Stimulated activated CD4-positive, alpha-beta T cell treated with anti-CD3 and anti-CD28 coated beads, TNF-alpha, amount 100 ng/mL, for 24 hours (primary cell): ENCODE data around the gene OGFOD2.
A peak's percentile ranks its signal among the peaks of the same experiment; 100 is the strongest.
"Not testable (repeated sequence)": the region's sequence is repeated elsewhere in the genome, so short reads cannot be mapped to it uniquely, and the experiment has no call there.

ENCODE experiments used
- DNase-seq, 3 experiments: peaks; one replicate each; pipeline ENCODE4 v3.0.0-alpha.2; 2020; ENCODE audit warnings: low read depth in 3 of 3

OGFOD2 gene

GRCh38 chr12:122974892-122975789 lies at the start of gene OGFOD2:
OGFOD2 (plus strand) TSS chr12:122975244; CDS start chr12:122975252, 8 bp downstream.
- peak; percentile 82 to 92 (median 89) for DNase-seq

DNA sequence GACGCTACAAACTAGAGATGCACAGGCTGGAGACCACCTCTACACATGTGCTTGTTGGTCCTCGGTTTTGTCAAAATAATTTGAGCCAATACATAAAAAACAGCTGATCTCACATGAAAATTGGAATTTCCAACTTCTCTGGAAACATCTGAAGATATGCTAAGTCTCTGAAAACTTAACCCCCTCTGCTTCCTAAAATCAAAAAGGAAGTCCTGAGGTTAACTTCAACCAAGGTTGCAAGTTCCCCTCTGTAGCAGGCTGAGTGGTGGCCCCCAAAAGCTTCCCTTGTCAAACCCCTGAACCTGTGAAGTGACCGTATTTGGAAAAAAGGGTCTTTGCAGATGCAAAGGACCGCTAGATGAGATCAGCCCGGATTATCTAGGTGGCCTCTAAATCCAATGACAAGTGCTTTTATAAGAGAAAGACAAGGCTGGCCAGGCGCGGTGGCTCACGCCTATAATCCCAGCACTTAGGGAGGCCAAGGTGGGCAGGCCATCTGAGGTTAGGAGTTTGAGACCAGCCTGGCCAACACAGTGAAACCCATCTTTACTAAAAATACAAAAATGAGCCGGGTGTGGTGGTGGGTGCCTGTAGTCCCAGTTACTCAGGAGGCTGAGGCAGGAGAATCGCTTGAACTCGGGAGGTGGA lies 47.2 kb upstream of the OGFOD2 start:
- DNase-seq, result no peak

DNA sequence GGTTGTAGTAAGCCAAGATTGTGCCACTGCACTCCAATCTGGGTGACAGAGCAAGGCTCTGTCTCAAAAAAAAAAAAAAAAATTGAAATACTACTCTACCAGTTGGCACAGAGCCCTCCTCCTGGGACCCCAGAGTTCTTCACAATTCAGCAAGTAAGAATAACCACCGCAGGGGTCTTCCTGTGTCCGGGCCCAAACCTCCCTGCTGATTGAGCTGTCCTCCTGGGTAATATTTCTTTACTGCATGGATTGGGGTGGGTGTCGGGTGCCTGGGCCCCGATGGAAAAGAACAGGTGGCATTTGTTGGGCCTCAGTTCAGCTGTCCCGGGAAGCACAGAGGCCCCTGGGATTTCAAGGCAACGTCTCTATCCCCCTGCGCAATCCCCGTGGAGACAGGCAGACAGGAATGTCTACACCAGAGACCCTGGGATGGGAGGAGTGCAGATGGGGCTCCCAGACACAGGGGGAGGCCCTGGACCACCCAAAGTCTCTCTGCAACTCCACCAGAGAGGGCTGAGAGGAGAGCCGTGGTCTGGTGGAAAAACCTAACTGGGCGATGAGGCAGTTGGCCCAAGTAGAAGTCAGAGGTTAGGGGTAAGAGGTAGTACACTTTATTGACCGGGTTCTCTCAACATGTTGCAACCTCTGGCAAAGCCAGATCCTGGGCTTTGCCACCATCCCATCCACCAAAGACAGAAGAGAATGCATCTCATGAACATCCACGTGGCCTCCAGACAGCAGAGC lies 46.5 kb upstream of the OGFOD2 start:
- no peak for DNase-seq

GRCh38 chr12:122929148-122929538 lies 45.9 kb upstream of the OGFOD2 start:
- DNase-seq, result no peak

GRCh38 chr12:122929812-122930211 lies 45.2 kb upstream of the OGFOD2 start:
- DNase-seq, result no peak

DNA sequence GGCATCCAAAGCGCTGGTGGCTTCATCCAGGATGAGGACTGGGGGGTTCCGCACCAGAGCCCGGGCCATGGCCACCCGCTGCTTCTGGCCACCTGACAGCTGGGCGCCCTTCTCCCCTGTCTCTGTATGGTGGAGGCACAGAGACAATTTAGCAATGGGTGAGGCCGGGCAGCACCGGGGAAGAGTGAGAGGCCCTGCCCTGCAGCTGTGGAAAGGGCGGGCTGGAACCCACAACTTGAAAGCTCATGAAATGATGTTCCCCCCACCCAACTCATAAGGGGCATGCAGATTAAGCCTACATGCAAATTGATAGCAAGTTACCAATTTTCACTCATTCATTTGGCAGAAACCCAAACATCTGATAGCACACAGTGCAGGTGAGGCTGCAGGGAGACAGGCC lies 42.8 kb upstream of the OGFOD2 start:
- no peak for DNase-seq

DNA sequence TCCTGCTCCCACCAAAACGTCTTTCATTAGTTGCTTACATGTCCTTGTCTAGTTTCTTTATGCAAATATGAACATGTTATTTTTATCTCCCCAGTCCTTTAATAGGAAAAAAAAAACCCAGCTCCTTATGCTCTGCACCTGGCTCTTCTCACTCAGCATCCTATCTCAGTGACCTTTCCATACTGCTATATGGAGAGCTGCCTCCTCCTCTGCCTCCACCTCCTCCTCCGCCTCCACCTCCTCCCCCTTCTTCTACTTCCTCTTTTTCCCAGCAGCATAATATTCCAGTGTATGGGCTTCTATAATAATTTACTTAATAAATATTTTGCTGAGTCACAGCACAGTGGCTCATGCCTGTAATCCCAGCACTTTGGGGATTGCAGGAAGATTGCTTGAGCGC lies 40.3 kb upstream of the OGFOD2 start:
- no peak for DNase-seq

- no peak for DNase-seq
Observed at GRCh38 chr12:122935318-122935717, 39.7 kb upstream of the OGFOD2 start.

- no peak for DNase-seq
Observed at GRCh38 chr12:122937622-122938091, 37.4 kb upstream of the OGFOD2 start.

DNA sequence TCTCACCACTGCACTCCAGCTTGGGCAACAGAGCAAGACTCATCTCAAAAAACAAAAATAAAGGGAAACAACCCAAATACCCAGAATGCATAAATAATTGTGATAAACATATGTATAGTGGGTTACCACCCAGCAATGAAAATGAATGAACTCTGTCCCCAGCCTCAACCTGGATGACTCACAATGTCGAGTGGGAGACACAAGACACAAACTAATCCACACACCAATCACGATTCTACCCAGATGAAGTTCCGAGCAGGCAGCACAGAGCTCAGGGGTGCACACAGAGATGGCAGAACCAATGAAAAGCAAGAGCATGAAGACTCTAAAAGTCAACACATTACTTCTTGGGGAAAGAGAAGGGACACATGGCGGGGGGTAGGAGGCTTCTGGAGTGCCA lies 35.9 kb upstream of the OGFOD2 start:
- no peak for DNase-seq

- DNase-seq, result not testable (repeated sequence)
Observed at GRCh38 chr12:122941351-122941750, 33.7 kb upstream of the OGFOD2 start.

- no peak for DNase-seq
Observed at GRCh38 chr12:122942637-122943036, 32.4 kb upstream of the OGFOD2 start.

GRCh38 chr12:122943196-122943595 lies 31.8 kb upstream of the OGFOD2 start:
- no peak for DNase-seq

GRCh38 chr12:122944605-122945592 lies 30.1 kb upstream of the OGFOD2 start:
- no peak for DNase-seq

DNA sequence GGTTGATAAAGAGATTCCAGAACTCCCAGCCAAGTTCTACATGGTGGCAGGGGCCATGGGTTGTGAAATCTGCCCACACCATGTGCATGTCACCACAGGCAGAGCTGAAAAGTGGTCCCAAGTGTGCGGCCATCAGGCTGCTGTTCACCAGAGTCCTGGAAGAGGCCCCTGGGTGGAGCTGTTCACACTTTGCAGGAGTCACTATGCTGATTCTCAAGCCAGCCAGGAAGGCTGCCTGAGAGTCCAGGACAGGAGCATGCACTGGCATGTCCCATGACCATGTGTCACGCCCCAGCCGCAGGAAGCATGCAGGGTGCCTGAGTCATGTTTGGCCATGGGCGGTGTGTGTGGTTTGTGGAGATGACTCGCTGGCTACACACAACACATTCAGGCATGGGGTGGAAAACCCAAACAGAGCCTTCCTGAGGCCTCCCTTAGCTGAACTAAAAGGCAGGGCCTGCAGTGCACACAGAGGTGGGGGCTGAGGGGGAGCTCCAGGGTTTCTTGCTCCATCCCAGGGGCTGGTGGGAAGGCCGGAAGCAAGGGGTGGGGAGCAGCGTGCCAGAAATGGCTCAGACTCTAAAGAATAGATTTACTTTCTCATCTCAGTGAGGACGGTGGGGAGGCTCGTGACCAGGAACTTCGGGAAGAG lies 28.2 kb upstream of the OGFOD2 start:
- peak; percentile 69 to 87 (median 72) for DNase-seq

GRCh38 chr12:122947352-122947792 lies 27.7 kb upstream of the OGFOD2 start:
- DNase-seq, result no peak

DNA sequence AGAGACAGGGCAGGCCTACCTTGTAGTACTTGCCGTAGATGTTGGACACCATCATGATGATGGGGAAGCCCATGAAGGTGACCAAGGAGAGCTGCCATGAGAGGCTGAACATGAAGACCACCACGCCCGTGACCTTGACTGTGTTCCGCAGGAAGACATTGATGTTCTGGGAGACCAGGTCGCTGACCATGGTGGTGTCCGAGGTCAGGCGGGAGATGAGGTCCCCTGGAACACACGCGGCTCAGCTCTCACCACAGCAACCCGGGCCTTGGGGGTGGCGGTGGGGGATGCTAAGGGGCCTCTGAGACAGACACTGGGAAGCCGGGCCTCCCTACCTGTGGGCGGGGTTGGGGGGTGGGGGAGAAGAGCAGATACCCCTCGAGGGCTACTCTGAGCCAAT lies 26.4 kb upstream of the OGFOD2 start:
- no peak for DNase-seq

- no peak for DNase-seq
Observed at GRCh38 chr12:122949405-122949804, 25.6 kb upstream of the OGFOD2 start.

DNA sequence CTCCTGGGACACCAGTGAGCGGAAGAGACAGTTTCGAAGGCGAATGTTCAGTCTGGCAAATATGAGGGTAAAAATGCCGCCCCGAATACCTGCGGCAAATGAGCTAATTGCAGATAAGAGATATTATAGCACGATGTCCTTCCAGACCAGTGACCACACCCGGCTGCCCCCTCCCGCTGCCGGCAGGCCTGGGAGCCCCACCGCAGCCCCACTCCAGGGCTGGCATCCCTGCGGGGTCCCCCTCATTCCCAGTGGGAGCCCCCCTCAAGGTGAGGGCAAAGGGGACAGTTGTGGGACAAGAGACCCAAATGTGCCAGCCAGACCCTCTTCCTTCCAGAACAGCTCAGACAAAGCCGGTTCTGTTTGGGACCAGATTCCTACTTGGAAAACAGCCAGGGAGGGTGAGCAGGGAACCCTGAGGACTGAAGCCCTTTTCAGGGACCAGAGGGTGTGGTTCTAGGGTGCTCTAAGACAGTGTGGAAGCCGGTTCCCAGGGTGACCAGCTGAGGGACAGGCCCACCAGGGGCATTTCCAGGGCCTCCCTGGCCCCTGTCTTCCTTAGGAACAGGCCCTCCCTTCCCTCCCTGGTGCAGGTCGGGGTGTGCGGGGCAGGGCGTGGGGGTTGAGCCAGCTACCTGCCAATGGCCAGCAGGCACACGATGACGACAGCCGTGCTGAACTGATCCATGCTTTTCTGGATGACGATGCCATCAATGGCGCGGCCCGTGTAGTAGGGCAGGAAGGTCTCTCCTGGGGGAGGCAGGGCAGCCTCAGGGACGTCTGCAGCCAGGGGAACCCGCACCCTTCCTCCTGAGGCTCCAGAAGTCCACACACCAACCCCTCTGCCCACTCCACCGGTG lies 25.0 kb upstream of the OGFOD2 start:
- DNase-seq, result no peak
